Hematopoietic multipotent progenitor cell treated with erythropoietin and hydrocortisone succinate and interleukin-3 and kit ligand, for 6 days (in vitro differentiated cells): Measurements from ENCODE around the gene CLDN5.

Source experiments
- DNase-seq: peaks from one replicate; pipeline ENCODE4 v3.0.0-alpha.2; 2015

CLDN5 gene

GRCh38 chr22:19520566-19521305, 3.5 kb downstream of the CLDN5 start:
- DNase-seq = no peak

- DNase-seq = no peak
Observed at GRCh38 chr22:19520007-19520406, 4.2 kb downstream of the CLDN5 start.

DNA sequence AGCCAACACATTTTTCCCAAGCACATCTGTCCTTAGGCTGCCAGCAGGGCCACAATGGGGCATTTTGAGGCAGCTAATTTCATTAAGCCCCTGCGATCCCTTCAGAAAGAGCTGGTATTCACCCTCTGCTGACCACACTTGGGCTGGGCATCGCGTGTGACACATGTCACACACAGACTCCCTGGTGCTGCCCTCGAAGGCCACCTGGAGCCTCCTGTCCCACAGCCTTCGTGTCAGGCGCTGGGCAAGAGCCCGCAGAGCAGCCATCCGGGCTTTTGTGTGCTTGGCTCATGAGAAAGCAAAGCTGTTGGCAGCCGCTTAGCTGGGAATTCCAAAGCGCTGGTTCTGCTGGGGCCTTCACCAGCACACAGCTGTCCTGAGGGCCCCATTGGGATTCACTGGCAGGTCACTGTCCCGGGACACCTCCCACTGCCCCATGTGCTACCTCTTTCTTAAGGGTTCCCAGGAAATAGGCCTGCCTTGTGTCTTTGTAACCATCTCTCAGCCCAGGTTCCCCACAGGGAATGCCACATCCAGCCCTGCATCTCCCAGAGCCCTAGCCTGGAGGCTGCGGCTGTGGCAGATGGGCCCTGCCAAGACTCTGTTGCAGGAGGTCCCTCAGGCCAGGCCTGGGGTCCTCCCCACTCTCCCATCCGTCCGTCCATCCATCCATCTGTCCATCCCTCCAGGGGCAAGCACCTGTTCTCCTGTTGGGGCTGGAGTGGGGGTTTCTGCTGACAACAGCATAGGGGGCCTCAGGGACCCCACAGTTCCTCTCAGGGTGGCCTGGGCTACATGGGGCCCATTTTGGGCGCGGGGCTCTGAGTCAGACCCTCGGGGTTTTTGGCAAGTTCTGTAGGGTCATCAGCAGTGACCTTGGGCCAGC, 4.9 kb downstream of the CLDN5 start:
- no peak for DNase-seq

DNA sequence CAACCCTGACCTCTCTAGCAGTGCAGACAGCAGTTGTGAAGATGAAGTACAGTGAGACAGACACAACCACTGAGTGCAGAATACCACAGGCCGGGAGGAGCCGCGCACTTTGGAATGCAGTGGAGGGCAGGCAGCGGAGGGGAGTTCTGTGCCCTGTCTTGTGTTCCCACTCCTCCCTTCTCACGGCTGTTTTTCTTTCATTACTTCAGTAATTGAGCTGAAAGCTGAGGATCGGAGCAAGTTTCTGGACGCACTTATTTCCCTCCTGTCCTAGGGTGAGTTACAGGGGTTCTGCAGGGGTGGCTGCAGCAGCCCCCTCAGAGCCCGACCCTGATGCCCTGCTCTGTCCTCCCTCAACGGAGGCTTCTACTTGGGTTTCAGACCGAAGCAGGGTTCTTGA, 5.6 kb downstream of the CLDN5 start:
- DNase-seq = no peak

DNA sequence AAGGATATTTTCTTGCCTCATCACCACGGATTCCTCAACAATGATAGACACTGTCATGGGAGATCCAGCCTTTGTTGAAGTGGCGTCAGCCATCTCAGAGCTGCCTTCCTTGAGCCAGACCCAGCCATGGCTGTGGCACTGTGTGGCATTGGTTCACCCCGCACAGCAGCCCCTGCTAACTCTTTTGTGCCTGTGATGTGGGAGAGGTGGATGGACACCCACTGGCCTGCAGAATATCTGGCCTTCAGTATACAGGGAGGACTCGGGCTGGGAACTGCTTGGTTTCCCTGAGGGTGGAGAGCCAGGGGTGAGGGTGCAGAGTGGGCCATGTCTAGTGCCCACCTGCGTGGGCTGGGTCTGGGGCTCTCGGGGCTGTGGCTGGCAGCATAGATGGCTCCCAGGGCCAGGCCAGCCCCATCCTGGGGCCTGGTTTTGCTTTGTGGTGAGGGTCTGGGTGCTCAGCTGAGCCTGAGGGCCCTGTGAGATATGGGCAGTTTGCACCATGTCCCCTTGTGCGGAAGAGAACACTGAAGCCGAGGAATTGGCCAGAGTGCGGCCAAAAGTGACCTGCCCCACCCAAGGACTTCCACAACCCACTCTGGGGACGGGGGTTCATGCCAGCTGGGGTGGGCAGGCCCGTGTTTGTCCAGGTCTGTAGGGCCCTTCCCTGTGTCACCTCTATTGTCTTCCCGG, 6.1 kb downstream of the CLDN5 start:
- no peak for DNase-seq

GRCh38 chr22:19517171-19517500, 7.1 kb downstream of the CLDN5 start:
- DNase-seq = no peak

DNA sequence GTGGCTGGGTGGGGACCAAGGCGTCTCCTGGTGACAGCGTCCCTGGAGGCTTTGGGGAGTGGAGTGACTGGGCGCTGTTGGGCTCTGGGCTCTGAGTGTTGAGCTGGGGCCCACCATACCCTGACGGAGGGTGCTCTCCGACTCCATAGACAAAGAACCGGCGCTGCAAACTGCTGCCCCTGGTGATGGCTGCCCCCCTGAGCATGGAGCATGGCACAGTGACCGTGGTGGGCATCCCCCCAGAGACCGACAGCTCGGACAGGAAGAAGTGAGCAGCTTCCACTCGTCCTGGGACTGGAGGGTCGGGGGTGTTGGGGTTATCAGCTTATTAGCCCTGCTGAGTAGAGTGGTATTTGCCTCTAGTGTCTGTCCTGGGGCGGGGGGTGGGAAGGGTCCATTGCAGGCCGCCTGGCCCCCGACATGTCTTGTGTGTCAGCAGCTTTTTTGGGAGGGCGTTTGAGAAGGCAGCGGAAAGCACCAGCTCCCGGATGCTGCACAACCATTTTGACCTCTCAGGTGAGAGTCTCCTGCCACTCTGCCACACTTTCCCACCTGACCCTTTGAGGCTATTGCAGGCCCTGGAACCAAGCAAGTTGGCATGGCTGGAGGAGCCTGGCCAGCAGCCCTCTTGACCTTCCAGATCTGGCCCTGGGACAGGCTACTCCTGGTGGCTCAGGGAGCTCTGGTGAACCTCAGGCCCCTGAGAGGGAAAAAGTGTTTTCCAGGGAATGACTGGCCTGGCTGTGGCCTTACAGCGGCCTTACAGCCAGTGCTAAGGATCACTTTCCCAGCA, 7.6 kb downstream of the CLDN5 start:
- no peak for DNase-seq

DNA sequence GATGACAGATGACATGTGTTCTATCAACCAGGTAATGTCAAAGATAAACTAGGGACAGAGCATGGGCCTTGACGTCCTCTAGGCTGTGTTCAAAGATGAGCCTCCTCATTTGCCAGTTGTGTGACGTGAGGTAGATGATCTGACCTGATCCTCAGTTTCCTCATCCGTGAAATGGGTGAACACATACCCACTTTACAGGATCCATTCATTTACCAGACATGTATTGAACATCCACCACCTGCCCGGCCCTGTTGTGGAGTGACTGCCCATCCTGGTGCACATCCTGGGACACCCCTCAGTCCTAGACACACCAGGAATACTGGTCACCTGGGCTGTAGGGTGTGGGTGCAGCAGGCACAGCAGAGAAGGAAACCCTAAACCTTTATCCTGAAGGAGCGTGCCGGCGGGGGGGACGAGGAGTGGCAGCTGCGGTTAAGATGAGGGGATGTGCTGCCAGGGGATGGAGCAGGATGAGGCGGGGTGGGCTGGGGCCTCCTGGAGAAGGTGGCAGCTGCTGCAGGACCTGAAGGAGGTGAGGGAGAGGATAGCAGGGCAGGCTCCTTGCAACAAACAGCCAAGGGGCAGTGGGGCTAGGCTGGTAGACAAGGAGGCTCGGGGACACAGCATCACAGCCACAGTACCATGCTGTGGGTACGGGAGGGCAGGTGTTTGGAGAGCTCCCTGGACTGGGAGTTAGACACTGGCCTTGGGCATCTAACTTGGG, 8.4 kb downstream of the CLDN5 start:
- no peak for DNase-seq

DNA sequence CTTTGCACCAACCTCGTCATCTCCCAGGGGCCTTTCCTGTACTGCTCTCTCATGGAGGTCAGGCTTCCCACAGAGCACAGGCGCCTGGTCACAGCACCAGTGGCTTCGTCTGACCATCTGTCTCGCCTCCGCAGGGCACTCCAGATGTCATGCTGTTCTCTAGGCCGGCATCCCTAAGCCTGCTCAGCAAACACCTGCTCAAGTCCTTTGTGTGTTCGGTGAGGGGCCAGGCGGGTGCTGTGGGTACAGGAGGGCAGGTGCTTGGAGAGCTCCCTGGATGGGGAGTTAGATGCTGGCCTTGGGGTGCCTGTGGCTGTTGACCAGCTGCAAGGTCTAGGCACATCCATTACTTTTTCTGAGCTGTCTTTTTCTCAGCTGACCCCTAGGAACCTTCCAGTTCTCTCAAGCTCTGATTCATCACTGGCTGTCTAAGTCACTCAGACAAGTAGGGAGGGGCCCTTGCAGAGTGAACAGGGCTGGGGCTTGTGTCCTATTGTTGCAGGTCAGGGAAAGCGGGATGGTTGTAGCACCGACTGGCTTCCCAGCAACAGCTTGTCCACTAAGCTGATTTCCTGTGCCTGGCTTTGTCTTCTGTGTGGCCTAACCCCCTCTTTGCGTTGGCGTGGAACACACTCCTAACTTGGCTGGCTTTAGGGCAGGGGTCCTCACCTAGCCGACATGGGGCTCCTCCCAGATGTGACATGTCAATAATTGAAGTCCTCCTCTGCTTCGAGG, 9.2 kb downstream of the CLDN5 start:
- DNase-seq = no peak

GRCh38 chr22:19513823-19514222, 10.4 kb downstream of the CLDN5 start:
- no peak for DNase-seq

DNA sequence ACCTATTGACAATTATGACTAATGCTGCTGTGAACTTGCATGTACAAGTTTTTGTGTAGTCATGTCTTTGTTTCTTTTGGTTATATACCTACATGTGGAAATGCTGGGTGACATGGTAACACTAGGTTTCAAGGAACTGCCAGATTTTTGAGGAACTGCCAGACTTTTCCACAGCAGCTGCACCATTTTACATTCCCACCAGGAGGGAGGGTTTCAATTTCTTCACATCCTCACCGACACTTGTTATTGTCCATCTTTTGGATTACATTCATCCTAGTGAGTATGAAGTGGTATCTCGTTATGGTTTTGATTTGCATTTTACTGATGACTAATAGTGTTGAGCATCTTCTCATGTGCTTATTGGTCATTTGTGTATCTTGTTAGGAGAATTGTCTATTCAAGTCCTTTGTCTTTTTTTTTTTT, 13.3 kb downstream of the CLDN5 start:
- no peak for DNase-seq

GRCh38 chr22:19509923-19510322, 14.3 kb downstream of the CLDN5 start:
- DNase-seq = no peak

DNA sequence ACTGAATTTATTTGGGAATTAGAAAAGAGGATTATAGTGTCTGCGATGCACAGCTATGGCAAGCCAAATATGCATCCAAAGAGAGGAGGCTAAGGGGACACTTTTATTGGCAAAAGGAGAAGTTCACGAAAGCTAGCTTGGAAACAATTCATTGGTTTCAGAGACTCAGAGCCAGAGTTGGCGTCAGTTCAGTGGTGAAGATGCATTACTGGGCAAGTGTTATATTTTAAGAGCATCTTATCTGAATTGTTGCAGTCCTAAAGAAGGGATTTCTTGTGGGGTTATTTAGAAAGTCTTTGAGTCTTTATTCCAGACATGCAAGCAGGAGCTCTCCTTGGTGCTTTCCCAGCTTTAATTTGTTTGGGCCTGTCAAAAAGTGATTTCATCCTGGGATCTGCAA, 15.0 kb downstream of the CLDN5 start:
- DNase-seq = no peak

DNA sequence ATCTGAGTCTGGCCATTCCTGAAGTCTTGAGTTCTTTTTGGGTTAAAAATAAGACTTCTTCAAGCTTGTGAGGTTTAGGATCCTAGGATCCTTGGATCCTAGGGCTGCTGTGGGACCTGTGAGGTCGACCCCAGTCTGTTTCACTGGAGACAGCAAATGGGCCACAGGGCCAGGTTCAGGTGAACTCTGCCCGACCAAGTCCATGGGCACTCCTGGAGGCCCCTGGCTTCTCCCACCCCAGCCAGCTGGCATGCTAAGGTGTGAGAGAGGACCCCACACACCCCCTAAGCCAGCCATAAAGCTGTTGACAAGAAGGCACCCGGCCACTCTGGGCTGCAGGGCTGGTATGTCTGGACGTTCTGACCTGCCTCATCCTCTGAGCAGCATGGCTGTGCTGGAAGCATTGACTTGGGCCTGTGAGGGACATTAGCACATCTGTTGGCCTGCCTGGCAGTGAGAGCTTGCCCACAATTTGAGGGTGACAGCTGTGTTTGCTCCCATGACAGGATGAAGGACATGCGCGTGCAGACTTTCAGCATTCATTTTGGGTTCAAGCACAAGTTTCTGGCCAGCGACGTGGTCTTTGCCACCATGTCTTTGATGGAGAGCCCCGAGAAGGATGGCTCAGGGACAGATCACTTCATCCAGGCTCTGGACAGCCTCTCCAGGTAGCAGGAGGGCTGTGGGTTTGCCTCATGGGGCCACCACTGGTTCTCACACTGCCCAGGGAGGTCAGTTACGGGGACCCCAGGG, 16.0 kb downstream of the CLDN5 start:
- DNase-seq = no peak

DNA sequence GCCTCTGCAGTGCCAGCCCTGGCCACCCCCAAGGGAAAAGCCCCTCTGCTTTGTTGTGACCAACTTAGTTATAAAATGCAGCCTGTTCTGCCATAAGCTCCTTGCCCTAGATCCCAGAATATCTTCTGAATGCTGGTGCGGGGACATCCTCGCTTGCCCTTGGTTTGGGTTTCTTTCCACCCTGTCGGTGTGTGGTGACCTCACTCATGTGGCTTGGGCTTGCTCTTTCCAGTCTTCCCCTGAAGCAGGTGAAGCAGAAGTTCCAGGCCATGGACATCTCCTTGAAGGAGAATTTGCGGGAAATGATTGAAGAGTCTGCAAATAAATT, 16.7 kb downstream of the CLDN5 start:
- DNase-seq = no peak

GRCh38 chr22:19506212-19506611, 18.0 kb downstream of the CLDN5 start:
- DNase-seq = no peak

- DNase-seq = no peak
Observed at GRCh38 chr22:19505735-19506126, 18.5 kb downstream of the CLDN5 start.

- no peak for DNase-seq
Observed at GRCh38 chr22:19504900-19505734, 19.1 kb downstream of the CLDN5 start.

- DNase-seq = peak; percentile 37
Observed at GRCh38 chr22:19503869-19504268, 20.3 kb downstream of the CLDN5 start.

DNA sequence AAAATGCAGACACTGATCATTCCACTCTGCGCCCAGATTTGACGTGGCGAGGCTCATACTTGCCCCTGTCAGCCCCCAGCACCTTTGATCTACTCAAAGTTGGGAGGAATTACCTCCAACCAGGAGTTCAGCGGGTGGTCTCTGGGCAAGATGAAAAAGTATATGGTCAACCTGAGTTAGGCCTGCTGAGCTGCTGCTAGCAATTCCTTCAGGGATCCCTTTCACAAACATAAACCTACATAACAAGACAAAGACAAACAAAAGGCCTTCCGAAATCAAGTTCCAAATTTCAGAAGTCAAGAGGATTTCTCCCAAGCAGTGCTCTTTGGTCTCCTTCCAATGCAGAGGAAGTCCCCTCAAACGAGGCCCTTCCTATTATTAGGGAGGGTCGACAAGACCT, 20.8 kb downstream of the CLDN5 start:
- no peak for DNase-seq
